Coronary artery (tissue), 2 donors: ENCODE results near the gene MTA1.

Experiments
- DNase-seq: peaks from one replicate; pipeline ENCODE4 v3.0.0-alpha.2; 2017; ENCODE audit warnings: low spot score
- H3K27ac ChIP-seq, 2 donors: fragments of 200-600 bp; sonication (generic); one replicate each; pipeline ENCODE4 v1.5.1; 2016 to 2019
- H3K4me3 ChIP-seq: fragments of 200-600 bp; sonication (generic); 2 replicates; pipeline ENCODE4 v1.5.1; 2016; ENCODE audit warnings: mild to moderate bottlenecking, moderate library complexity
- CTCF ChIP-seq: fragments of 200-600 bp; sonication (generic); IDR thresholded peaks from one replicate; pipeline ENCODE4 v1.5.1; 2019; ENCODE audit warnings: antibody characterized with exemption

MTA1 gene

GRCh38 chr14:105436402-105436801 lies 16.8 kb downstream of the MTA1 start:
- no peak for DNase-seq
- H3K4me3 ChIP-seq, result no peak overlapping the region
- no peak overlapping the region for H3K27ac ChIP-seq
- TF ChIP-seq CTCF, result no peak

GRCh38 chr14:105436891-105437722 lies 17.5 kb downstream of the MTA1 start:
- no peak for DNase-seq
- TF ChIP-seq CTCF, result no peak
- H3K4me3 ChIP-seq, result no peak overlapping the region

GRCh38 chr14:105437723-105438500 lies 18.3 kb downstream of the MTA1 start:
- no peak for TF ChIP-seq CTCF
- Histone ChIP-seq H3K27ac (no peak overlapping the region), H3K4me3 (no peak overlapping the region)
- DNase-seq, result no peak

More at GRCh38 chr14:105436891-105437722, 17.5 kb downstream of the MTA1 start:
- H3K27ac ChIP-seq, result no peak overlapping the region

- DNase-seq, result no peak
- no peak overlapping the region for H3K27ac ChIP-seq
- no peak for TF ChIP-seq CTCF
- no peak overlapping the region for H3K4me3 ChIP-seq
Observed at GRCh38 chr14:105439179-105439578, 19.6 kb downstream of the MTA1 start.

- no peak for TF ChIP-seq CTCF
- no peak for DNase-seq
Observed at GRCh38 chr14:105439710-105440553, 20.3 kb downstream of the MTA1 start.

GRCh38 chr14:105440554-105440900 lies 20.9 kb downstream of the MTA1 start:
- H3K27ac ChIP-seq, result no peak overlapping the region
- DNase-seq, result no peak
- no peak for TF ChIP-seq CTCF
- no peak overlapping the region for H3K4me3 ChIP-seq

More at GRCh38 chr14:105439710-105440553, 20.3 kb downstream of the MTA1 start:
- Histone ChIP-seq H3K27ac (no peak overlapping the region), H3K4me3 (no peak overlapping the region)
